Activated CD4-positive, alpha-beta memory T cell treated with anti-CD3 and anti-CD28 coated beads, Interleukin-2, amount 10 ng/mL, durations not matched to agents 7 days and 5 days (primary cell): ENCODE measurements around the gene ZNF709. TPM values are rescaled to one million over a fixed set of nuclear protein-coding genes. Genes with fewer than 3 reads are reported as not detected.
"Not testable (repeated sequence)": the region's sequence is repeated elsewhere in the genome, so short reads cannot be mapped to it uniquely, and the experiment has no call there.

ENCODE experiments used
- CTCF ChIA-PET: fragments of 350-600 bp; sonication (Branson Sonifier 250); formaldehyde crosslinking; loops from one replicate; lab custom pipeline; 2021; ENCODE audit warnings: antibody characterized with exemption, inconsistent platforms; lab: Charles Lee
- POLR2A ChIA-PET: fragments of 350-600 bp; sonication (Branson Sonifier 250); formaldehyde crosslinking; loops from one replicate; lab custom pipeline; 2021; ENCODE audit warnings: antibody characterized with exemption; lab: Charles Lee
- DNase-seq: peaks from one replicate; pipeline ENCODE4 v3.0.0-alpha.2; 2020
- H3K27ac Mint-ChIP-seq: one replicate; pipeline ENCODE4 v1.8.0; 2021; ENCODE audit warnings: mild to moderate bottlenecking, mixed read lengths
- H3K27me3 Mint-ChIP-seq: one replicate; pipeline ENCODE4 v1.8.0; 2021; ENCODE audit warnings: mixed read lengths
- H3K36me3 Mint-ChIP-seq: one replicate; pipeline ENCODE4 v1.8.0; 2021; ENCODE audit warnings: low read depth, mixed read lengths
- H3K4me1 Mint-ChIP-seq: one replicate; pipeline ENCODE4 v1.8.0; 2021; ENCODE audit warnings: mixed read lengths
- H3K4me3 Mint-ChIP-seq: one replicate; pipeline ENCODE4 v1.8.0; 2021; ENCODE audit warnings: mild to moderate bottlenecking, mixed read lengths
- H3K9me3 Mint-ChIP-seq: one replicate; pipeline ENCODE4 v1.8.0; 2021; ENCODE audit warnings: mixed read lengths
- total RNA-seq, 2 experiments: library from RNA; stranded (reverse); gene quantifications; one replicate each; pipeline ENCODE4 v1.2.3, GENCODE V29; 2021

The ZNF709 gene
- total RNA-seq, result 1 to 10 TPM; 1.8 to 3.0 TPM

GRCh38 chr19:12484371-12485051 lies at the start of gene ZNF709:
TSS of gene ZNF709 (minus strand) at chr19:12484816. CDS start at chr19:12484657, 159 bp downstream.
- Mint-ChIP-seq H3K27me3 (no peaks in the 10 kb centered on the region), H3K36me3 (peaks cover 8% of the 10 kb centered on the region), H3K27ac (peak within 1 kb of the TSS; percentile 28), H3K4me3 (peak within 1 kb of the TSS; percentile 86), H3K4me1 (peaks cover 26% of the 10 kb centered on the region), H3K9me3 (peaks cover 10% of the 10 kb centered on the region)
- POLR2A ChIA-PET, result interaction anchor here (0.6 to 1.7 kb wide), 5 partner anchors 11 to 190 kb away, joined by 3 to 8 read pairs (median 4); partner anchors contain the start of genes ZNF44, ZNF563 and ZNF564
- CTCF ChIA-PET, result no interaction called here
- peak; percentile 87 for DNase-seq

GRCh38 chr19:12527034-12527836 lies 42.6 kb upstream of the ZNF709 start:
- no peak overlapping the region for H3K27ac Mint-ChIP-seq

GRCh38 chr19:12526542-12526941 lies 41.9 kb upstream of the ZNF709 start:
- CTCF ChIA-PET, result no interaction called here
- Mint-ChIP-seq H3K4me1 (no peaks in the 10 kb centered on the region), H3K4me3 (no peak overlapping the region), H3K27me3 (no peaks in the 10 kb centered on the region), H3K36me3 (peaks cover 89% of the 10 kb centered on the region), H3K9me3 (peaks cover 80% of the 10 kb centered on the region), H3K27ac (no peak overlapping the region)
- no peak for DNase-seq
- POLR2A ChIA-PET, result no interaction called here

More at GRCh38 chr19:12527034-12527836, 42.6 kb upstream of the ZNF709 start:
- ChIA-PET POLR2A (no interaction called here), CTCF (no interaction called here)
- no peak for DNase-seq
- Mint-ChIP-seq H3K36me3 (peaks cover 87% of the 10 kb centered on the region), H3K9me3 (peaks cover 78% of the 10 kb centered on the region), H3K4me1 (no peaks in the 10 kb centered on the region), H3K27me3 (no peaks in the 10 kb centered on the region), H3K4me3 (no peak overlapping the region)

- ChIA-PET POLR2A (no interaction called here), CTCF (no interaction called here)
- Mint-ChIP-seq H3K36me3 (peaks cover 60% of the 10 kb centered on the region), H3K9me3 (peaks cover 67% of the 10 kb centered on the region), H3K27ac (no peak overlapping the region), H3K27me3 (no peaks in the 10 kb centered on the region), H3K4me1 (no peaks in the 10 kb centered on the region), H3K4me3 (no peak overlapping the region)
- DNase-seq, result peak; percentile 17
These were observed 37.4 kb upstream of the ZNF709 start for GRCh38 chr19:12521996-12522395.

- H3K27me3 Mint-ChIP-seq, result no peaks in the 10 kb centered on the region
- H3K27ac Mint-ChIP-seq, result no peak overlapping the region
- ChIA-PET POLR2A (no interaction called here), CTCF (no interaction called here)
- peaks cover 11% of the 10 kb centered on the region for H3K36me3 Mint-ChIP-seq
- H3K4me3 Mint-ChIP-seq, result no peak overlapping the region
- peaks cover 43% of the 10 kb centered on the region for H3K9me3 Mint-ChIP-seq
- no peaks in the 10 kb centered on the region for H3K4me1 Mint-ChIP-seq
- no peak for DNase-seq
These were observed 29.0 kb upstream of the ZNF709 start for GRCh38 chr19:12513531-12514061.

- no peak overlapping the region for H3K27ac Mint-ChIP-seq
- CTCF ChIA-PET, result no interaction called here
- DNase-seq, result no peak
- peaks cover 16% of the 10 kb centered on the region for H3K4me1 Mint-ChIP-seq
- no peak overlapping the region for H3K4me3 Mint-ChIP-seq
- no peaks in the 10 kb centered on the region for H3K27me3 Mint-ChIP-seq
- peaks cover 25% of the 10 kb centered on the region for H3K9me3 Mint-ChIP-seq
- POLR2A ChIA-PET, result interaction anchor here (3.3 kb wide), 1 partner anchor 15 kb away, joined by 15 read pairs; no protein-coding TSS in a partner anchor
- H3K36me3 Mint-ChIP-seq, result peaks cover 14% of the 10 kb centered on the region
These were observed 12.4 kb upstream of the ZNF709 start for GRCh38 chr19:12497032-12497431.

- Mint-ChIP-seq H3K9me3 (peaks cover 27% of the 10 kb centered on the region), H3K36me3 (peaks cover 14% of the 10 kb centered on the region), H3K4me3 (peak overlapping the region; percentile 81), H3K27me3 (no peaks in the 10 kb centered on the region), H3K4me1 (peaks cover 16% of the 10 kb centered on the region), H3K27ac (no peak overlapping the region)
- ChIA-PET CTCF (interaction anchor here (1.4 kb wide), 1 partner anchor 163 kb away, joined by 3 read pairs; the partner anchor contains the start of gene ZNF563), POLR2A (interaction anchor here (1.3 to 3.3 kb wide), 3 partner anchors 9 to 163 kb away, joined by 3 to 15 read pairs (median 8); partner anchors contain the start of gene ZNF563)
- no peak for DNase-seq
These were observed 11.9 kb upstream of the ZNF709 start for GRCh38 chr19:12496480-12496879.

GRCh38 chr19:12495002-12495802 lies 10.6 kb upstream of the ZNF709 start:
- H3K9me3 Mint-ChIP-seq, result peaks cover 28% of the 10 kb centered on the region
- peak overlapping the region; percentile 81 for H3K4me3 Mint-ChIP-seq
- H3K36me3 Mint-ChIP-seq, result peaks cover 14% of the 10 kb centered on the region
- DNase-seq, result peak; percentile 93
- CTCF ChIA-PET, result interaction anchor here (0.6 to 1.6 kb wide), 11 partner anchors 20 to 1434 kb away, joined by 3 to 9 read pairs (median 3); partner anchors contain the start of genes ZNF443 and ZNF563
- POLR2A ChIA-PET, result interaction anchor here (0.6 to 3.3 kb wide), 9 partner anchors 11 to 204 kb away, joined by 3 to 15 read pairs (median 4); partner anchors contain the start of genes DHPS, ZNF563, ZNF564 and ZNF709
- H3K27me3 Mint-ChIP-seq, result no peaks in the 10 kb centered on the region
- H3K4me1 Mint-ChIP-seq, result peaks cover 16% of the 10 kb centered on the region
- peak overlapping the region; percentile 66 for H3K27ac Mint-ChIP-seq

GRCh38 chr19:12494260-12494860 lies 9.7 kb upstream of the ZNF709 start:
- peaks cover 12% of the 10 kb centered on the region for H3K36me3 Mint-ChIP-seq
- ChIA-PET POLR2A (interaction anchor here (1.5 to 3.3 kb wide), 3 partner anchors 10 to 56 kb away, joined by 8 to 15 read pairs (median 9); partner anchors contain the start of genes ZNF564 and ZNF709), CTCF (interaction anchor here (0.6 to 1.6 kb wide), 7 partner anchors 27 to 1434 kb away, joined by 3 to 9 read pairs (median 3); partner anchors contain the start of gene ZNF443)
- H3K9me3 Mint-ChIP-seq, result peaks cover 24% of the 10 kb centered on the region
- H3K4me1 Mint-ChIP-seq, result peaks cover 16% of the 10 kb centered on the region
- peak overlapping the region; percentile 81 for H3K4me3 Mint-ChIP-seq
- DNase-seq, result no peak
- no peak overlapping the region for H3K27ac Mint-ChIP-seq
- H3K27me3 Mint-ChIP-seq, result no peaks in the 10 kb centered on the region

- CTCF ChIA-PET, POLR2A ChIA-PET, H3K27ac Mint-ChIP-seq, DNase-seq, H3K4me3 Mint-ChIP-seq, H3K36me3 Mint-ChIP-seq, H3K27me3 Mint-ChIP-seq: not testable (repeated sequence)
- peaks cover 11% of the 10 kb centered on the region for H3K9me3 Mint-ChIP-seq
- H3K4me1 Mint-ChIP-seq, result peaks cover 26% of the 10 kb centered on the region
These were observed 1.7 kb upstream of the ZNF709 start for GRCh38 chr19:12486265-12486783.

GRCh38 chr19:12485571-12485970 lies 955 bp upstream of the ZNF709 start:
- Mint-ChIP-seq H3K4me1 (peaks cover 26% of the 10 kb centered on the region), H3K9me3 (peaks cover 11% of the 10 kb centered on the region), H3K36me3 (peaks cover 8% of the 10 kb centered on the region), H3K4me3 (peak overlapping the region; percentile 86), H3K27ac (no peak overlapping the region), H3K27me3 (no peaks in the 10 kb centered on the region)
- POLR2A ChIA-PET, result no interaction called here
- DNase-seq, result no peak
- CTCF ChIA-PET, result no interaction called here
